Upper lobe of left lung (tissue), 6 donors: ENCODE measurements around the gene TYW5. TPM values are rescaled to one million over a fixed set of nuclear protein-coding genes. Genes with fewer than 3 reads are reported as not detected.

ENCODE experiments used
- ATAC-seq, 2 donors: fragments of 200-7000 bp; cut with Tn5 transposase; one replicate each; pipeline ENCODE4 v1.9.1; 2022; ENCODE audit warnings: mild to moderate bottlenecking in 2 of 2, moderate library complexity in 2 of 2; ENCODE audit not compliant: low FRiP score in 2 of 2
- DNase-seq, 2 donors: peaks; one replicate each; pipeline ENCODE4 v3.0.0-alpha.2; 2019 to 2020
- H3K27ac ChIP-seq, 4 donors: fragments of 200-600 bp; sonication (generic); one replicate each; pipeline ENCODE4 v1.5.1; 2016 to 2019
- H3K27me3 ChIP-seq, 4 donors: fragments of 200-600 bp; sonication (generic); one replicate each; pipeline ENCODE4 v1.5.1; 2017 to 2019
- H3K36me3 ChIP-seq, 4 donors: fragments of 200-600 bp; sonication (generic); one replicate each; pipeline ENCODE4 v1.5.1; 2016 to 2019
- H3K4me1 ChIP-seq, 4 donors: fragments of 200-600 bp; sonication (generic); one replicate each; pipeline ENCODE4 v1.5.1; 2018 to 2019
- H3K4me3 ChIP-seq, 4 donors: fragments of 200-600 bp; sonication (generic); one replicate each; pipeline ENCODE4 v1.5.1; 2017 to 2019; ENCODE audit warnings: mild to moderate bottlenecking in 2 of 4, moderate library complexity in 1 of 4
- H3K9me3 ChIP-seq, 4 donors: fragments of 200-600 bp; sonication (generic); one replicate each; pipeline ENCODE4 v1.5.1; 2018 to 2019
- CTCF ChIP-seq, 6 experiments: fragments of 450-650 bp in 4 of 6; fragments of 200-600 bp in 2 of 6; sonication (generic) in 2 of 6; IDR thresholded peaks; one replicate each; pipeline ENCODE4 v1.5.1; 2016 to 2019; ENCODE audit warnings: antibody characterized with exemption in 6 of 6
- EP300 ChIP-seq, 4 donors: sonication (generic); formaldehyde crosslinking; IDR thresholded peaks; one replicate each; pipeline ENCODE4 v1.5.1; 2017; ENCODE audit warnings: antibody characterized with exemption in 4 of 4, control low read depth in 2 of 4
- POLR2A ChIP-seq, 4 donors: fragments of 450-650 bp; IDR thresholded peaks; one replicate each; pipeline ENCODE4 v1.5.1; 2016 to 2017; ENCODE audit warnings: antibody characterized with exemption in 4 of 4, mild to moderate bottlenecking in 2 of 4
- POLR2AphosphoS5 ChIP-seq, 2 donors: sonication (generic); formaldehyde crosslinking; IDR thresholded peaks; one replicate each; pipeline ENCODE4 v1.5.1; 2017; ENCODE audit warnings: antibody characterized with exemption in 2 of 2
- WGBS, 2 donors: methylation state at CpG; one replicate each; pipeline ENCODE4 v1.1.5; 2017 to 2018; 5-methylcytosine and 5-hydroxymethylcytosine counted together
- total RNA-seq, 6 donors: library from RNA; depleted of rRNA in 4 of 6; stranded (reverse); fragments of >200 nt in 4 of 6; gene quantifications; one replicate each; pipeline versions ENCODE4 v1.1.0 to v1.2.1, GENCODE V29; 2016 to 2021
- donor health status: DM: no; HTN: no; CAD: no; lungs with moderate emphysema.
- donor health status: DM: no; HTN: yes; CAD: no; lungs with severe emphysema.

TYW5 gene
- total RNA-seq, 6 donors from 2014 or later = 3.1 to 17.8 (median 7.2) TPM

GRCh38 chr2:199977984-199978415 is 22.7 kb upstream of the TYW5 start:
- no peak overlapping the region for H3K27ac ChIP-seq

GRCh38 chr2:199975273-199975895 is 20.1 kb upstream of the TYW5 start:
- Histone ChIP-seq H3K4me3 (no peak overlapping the region), H3K27ac (no peak overlapping the region), H3K36me3 (no peaks in the 10 kb centered on the region), H3K27me3 (no peaks in the 10 kb centered on the region), H3K9me3 (no peaks in the 10 kb centered on the region), H3K4me1 (peaks cover 0 to 15% (median 4%) of the 10 kb centered on the region in 4 donors)
- ATAC-seq (no peak), DNase-seq (no peak)
- WGBS, 2 donors = 89 to 96% methylated on average over 3 of the region's 3 CpGs
- TF ChIP-seq POLR2AphosphoS5 (IDR thresholded peaks at IDR 0.05) = no peak
- TF ChIP-seq CTCF (IDR thresholded peaks at IDR 0.05) = no peak
- no peak for TF ChIP-seq POLR2A (IDR thresholded peaks at IDR 0.05)
- TF ChIP-seq EP300 (IDR thresholded peaks at IDR 0.05) = no peak

More at GRCh38 chr2:199977984-199978415, 22.7 kb upstream of the TYW5 start:
- Histone ChIP-seq H3K4me3 (no peak overlapping the region), H3K27me3 (no peaks in the 10 kb centered on the region), H3K9me3 (no peaks in the 10 kb centered on the region), H3K4me1 (peaks cover 0 to 15% (median 4%) of the 10 kb centered on the region in 4 donors), H3K36me3 (no peaks in the 10 kb centered on the region)
- no peak for TF ChIP-seq EP300 (IDR thresholded peaks at IDR 0.05)
- no peak for TF ChIP-seq POLR2AphosphoS5 (IDR thresholded peaks at IDR 0.05)
- TF ChIP-seq CTCF (IDR thresholded peaks at IDR 0.05) = no peak
- no peak for TF ChIP-seq POLR2A (IDR thresholded peaks at IDR 0.05)
- DNase-seq (no peak), ATAC-seq (no peak)

- H3K9me3 ChIP-seq = no peaks in the 10 kb centered on the region
- H3K4me1 ChIP-seq = peaks cover 0 to 8% (median 0%) of the 10 kb centered on the region in 4 donors
- no peak overlapping the region for H3K4me3 ChIP-seq
- no peak overlapping the region for H3K27ac ChIP-seq
- no peaks in the 10 kb centered on the region for H3K27me3 ChIP-seq
- TF ChIP-seq POLR2A (IDR thresholded peaks at IDR 0.05) (no peak), CTCF (IDR thresholded peaks at IDR 0.05) (peak in 4 of 6 experiments; percentile 30 to 58 (median 46))
- H3K36me3 ChIP-seq = no peaks in the 10 kb centered on the region
- ATAC-seq (peak in 1 of 2 donors; percentile 66), DNase-seq (no peak)
- 32 to 34% methylated on average over 2 of the region's 2 CpGs for WGBS, 2 donors
Observed at GRCh38 chr2:199973703-199974102, 18.4 kb upstream of the TYW5 start.

DNA sequence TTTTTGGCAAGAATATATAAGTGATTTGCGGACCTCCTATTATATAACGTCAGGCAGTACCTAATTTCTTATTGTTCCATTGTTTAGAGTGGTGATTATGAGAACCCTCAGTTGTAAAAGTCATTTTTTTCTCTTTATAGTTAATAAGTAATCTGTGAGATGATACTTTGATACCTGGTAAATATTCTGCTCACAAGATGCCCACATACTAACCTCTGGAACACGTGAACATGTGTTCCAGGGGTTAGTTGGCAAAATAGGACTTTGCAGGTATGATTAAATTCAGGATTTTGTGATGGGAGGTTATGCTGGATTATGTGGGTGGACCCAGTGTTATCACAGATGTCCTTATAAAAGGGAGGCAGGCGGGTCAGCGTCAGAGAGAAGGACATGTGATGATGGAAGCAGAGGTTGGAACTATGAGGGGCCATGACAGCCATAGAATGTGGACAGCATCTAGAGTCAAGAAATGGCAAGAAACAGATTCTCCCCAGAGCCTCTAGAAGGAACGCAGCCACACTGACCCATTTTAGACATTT is 16.9 kb upstream of the TYW5 start:
- no peak for TF ChIP-seq CTCF (IDR thresholded peaks at IDR 0.05)
- WGBS, 2 donors = 86 to 90% methylated on average over 6 of the region's 6 CpGs
- Histone ChIP-seq H3K36me3 (no peaks in the 10 kb centered on the region), H3K27ac (no peak overlapping the region), H3K4me1 (peaks cover 0 to 4% (median 0%) of the 10 kb centered on the region in 4 donors), H3K27me3 (no peaks in the 10 kb centered on the region), H3K4me3 (no peak overlapping the region), H3K9me3 (no peaks in the 10 kb centered on the region)
- DNase-seq = no peak
- no peak for ATAC-seq

- TF ChIP-seq CTCF (IDR thresholded peaks at IDR 0.05) = no peak
- TF ChIP-seq EP300 (IDR thresholded peaks at IDR 0.05) = no peak
- TF ChIP-seq POLR2AphosphoS5 (IDR thresholded peaks at IDR 0.05) = no peak
- no peak for TF ChIP-seq POLR2A (IDR thresholded peaks at IDR 0.05)
- WGBS, 2 donors = 92 to 95% methylated on average over 1 of the region's 1 CpG
- no peak for ATAC-seq
Observed at GRCh38 chr2:199968126-199968525, 12.8 kb upstream of the TYW5 start.

More at GRCh38 chr2:199968126-199968525, 12.8 kb upstream of the TYW5 start:
- Histone ChIP-seq H3K27me3 (no peaks in the 10 kb centered on the region), H3K27ac (no peak overlapping the region), H3K4me3 (no peak overlapping the region), H3K9me3 (no peaks in the 10 kb centered on the region), H3K4me1 (no peaks in the 10 kb centered on the region), H3K36me3 (peaks cover 7 to 31% (median 15%) of the 10 kb centered on the region in 4 donors)
- DNase-seq = no peak
